Head of caudate nucleus (tissue), 42 donors: Measurements from ENCODE around the gene ZBTB24.

Source experiments
- DNase-seq, 42 donors: peaks; one replicate each; pipeline versions ENCODE4 v3.0.0 to v3.0.0-alpha.2; 2020 to 2021; ENCODE audit warnings: mixed read lengths in 7 of 42
- intact Hi-C: fragments of 100-400 bp; cut with DNase I; formaldehyde crosslinking; loops from one replicate; pipeline ENCODE4 v1.15.0; 2022

The ZBTB24 gene

GRCh38 chr6:109455437-109456110 lies 27.4 kb downstream of the ZBTB24 start, which contains the start of gene MICAL1:
Gene MICAL1 (minus strand): TSS chr6:109455772. CDS start chr6:109454196, 1,576 bp downstream.
- intact Hi-C loops = no loop called here
- peak in 39 of 42 donors; percentile 46 to 79 (median 64) for DNase-seq

DNA sequence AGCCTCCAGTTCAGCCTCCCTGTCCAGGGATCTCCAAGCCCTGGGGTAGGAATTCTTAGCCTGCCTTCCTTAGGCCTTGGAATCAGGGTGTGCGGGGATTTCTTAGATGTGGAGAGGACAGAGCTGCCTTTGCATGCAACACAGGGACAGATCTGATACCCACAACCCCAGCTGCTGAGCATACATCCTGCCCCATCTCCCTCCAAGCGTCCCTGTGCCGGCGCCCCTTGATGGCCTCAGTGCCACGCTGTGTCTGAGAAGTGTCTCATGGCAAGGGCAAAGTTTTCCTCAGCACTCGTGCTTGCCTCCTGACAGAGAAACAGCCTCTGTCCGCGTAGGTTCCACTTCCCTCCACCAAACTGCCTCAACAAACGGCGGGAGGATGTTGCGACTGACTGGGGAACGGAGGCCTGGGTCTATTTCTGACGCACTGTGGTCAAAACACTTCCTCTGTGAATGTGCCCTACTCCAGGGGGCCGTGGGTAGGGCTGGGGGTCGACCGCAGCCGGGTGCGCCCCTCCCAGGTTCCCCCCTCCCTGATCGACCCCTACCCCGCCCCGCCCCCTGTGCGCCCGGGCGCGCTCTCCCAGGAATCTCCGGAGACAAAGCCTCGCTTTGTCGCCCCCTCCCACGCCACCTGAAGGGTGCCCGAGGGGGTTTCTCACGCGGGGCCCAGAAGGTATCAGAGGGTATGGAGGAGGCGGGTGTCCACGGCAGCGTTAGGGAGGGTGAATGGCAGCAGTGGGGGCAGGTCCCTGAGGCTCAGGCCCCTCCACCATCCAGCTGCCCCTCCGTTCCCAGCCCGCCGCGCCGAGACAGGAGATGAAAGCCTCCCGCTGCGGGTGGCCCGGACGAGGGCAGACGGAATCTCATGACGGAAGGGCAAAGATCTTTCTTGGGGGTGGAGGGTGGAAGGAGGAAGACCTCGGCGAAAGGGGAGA lies 28.3 kb downstream of the ZBTB24 start:
- peak in 36 of 42 donors; percentile 32 to 75 (median 57) for DNase-seq
- intact Hi-C loops = no loop called here

DNA sequence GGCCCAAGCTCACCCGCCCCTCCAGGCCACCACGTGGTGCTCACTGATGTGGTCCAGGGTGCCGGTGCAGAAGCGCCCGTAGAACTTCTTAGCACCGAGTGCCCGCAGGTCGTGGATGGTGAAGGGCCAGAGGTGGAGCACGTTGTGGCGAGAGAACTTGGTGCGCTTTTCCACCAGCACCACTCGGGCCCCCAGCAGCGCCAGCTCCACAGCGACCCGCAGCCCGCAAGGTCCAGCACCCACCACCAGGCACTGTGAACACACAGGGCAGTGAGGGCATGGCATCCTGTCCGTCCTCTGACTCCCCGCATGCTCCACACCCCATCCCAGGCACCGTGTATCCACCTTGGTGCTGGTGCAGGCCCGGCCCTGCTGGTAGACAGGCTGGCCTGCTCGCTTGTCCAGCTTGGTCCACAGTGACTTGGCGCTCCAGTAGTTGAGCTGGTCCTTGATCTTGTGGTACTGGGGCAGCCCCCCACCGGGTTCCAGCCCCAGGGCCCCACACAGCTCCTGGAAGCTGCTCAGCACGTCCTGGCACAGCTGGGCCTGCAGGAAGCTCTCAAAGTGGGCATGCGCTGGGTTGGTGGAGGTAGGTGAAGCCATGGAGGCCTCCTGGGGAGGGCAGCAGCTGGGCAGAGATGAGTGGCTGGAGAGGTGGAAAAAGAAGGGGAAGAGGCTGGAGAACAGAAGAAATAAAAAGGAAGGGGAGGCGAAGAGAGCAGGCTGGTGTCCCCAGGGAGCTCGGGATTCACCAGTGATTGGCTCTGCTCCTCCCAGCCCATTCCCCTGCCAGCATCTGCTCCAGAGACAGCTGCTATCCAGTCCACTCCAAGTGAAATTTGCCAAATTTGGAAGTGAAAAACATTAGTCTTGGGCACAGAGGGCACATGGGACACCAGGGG lies 29.2 kb downstream of the ZBTB24 start:
- intact Hi-C loops = no loop called here
- DNase-seq = peak in 2 of 42 donors; percentile 20 to 53

GRCh38 chr6:109453156-109453555 lies 29.9 kb downstream of the ZBTB24 start:
- no peak for DNase-seq
- intact Hi-C loops = no loop called here

GRCh38 chr6:109452181-109452580 lies 30.8 kb downstream of the ZBTB24 start:
- DNase-seq = no peak
- intact Hi-C loops = no loop called here

- intact Hi-C loops = no loop called here
Observed at GRCh38 chr6:109451376-109451775, 31.6 kb downstream of the ZBTB24 start.

DNA sequence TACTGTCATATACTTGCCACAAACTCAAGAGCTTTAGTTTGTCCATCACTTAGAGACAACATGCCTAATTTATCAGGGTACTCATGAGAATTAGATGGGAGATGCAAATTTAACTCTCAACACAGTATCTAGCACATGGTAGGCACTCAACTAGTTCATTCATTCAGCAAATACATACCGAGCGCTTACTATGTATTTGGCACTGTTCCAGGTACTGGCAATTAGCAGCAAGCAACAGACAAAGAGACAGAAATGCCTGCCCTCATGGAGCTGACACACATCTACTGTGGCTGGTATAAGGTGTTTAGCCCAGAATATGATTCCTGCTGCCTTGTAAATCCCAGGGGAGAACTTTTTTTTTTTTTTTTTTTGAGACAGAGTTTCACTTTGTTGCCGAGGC lies 32.2 kb downstream of the ZBTB24 start:
- peak in 1 of 42 donors; percentile 5 for DNase-seq
- intact Hi-C loops = no loop called here

More at GRCh38 chr6:109451376-109451775, 31.6 kb downstream of the ZBTB24 start:
- DNase-seq = peak in 1 of 42 donors; percentile 28

GRCh38 chr6:109449795-109450673 lies 33.0 kb downstream of the ZBTB24 start:
- peak in 2 of 42 donors; percentile 9 to 32 for DNase-seq
- intact Hi-C loops = no loop called here

- peak in 2 of 42 donors; percentile 26 to 35 for DNase-seq
- intact Hi-C loops = no loop called here
Observed at GRCh38 chr6:109449064-109449794, 33.8 kb downstream of the ZBTB24 start.

DNA sequence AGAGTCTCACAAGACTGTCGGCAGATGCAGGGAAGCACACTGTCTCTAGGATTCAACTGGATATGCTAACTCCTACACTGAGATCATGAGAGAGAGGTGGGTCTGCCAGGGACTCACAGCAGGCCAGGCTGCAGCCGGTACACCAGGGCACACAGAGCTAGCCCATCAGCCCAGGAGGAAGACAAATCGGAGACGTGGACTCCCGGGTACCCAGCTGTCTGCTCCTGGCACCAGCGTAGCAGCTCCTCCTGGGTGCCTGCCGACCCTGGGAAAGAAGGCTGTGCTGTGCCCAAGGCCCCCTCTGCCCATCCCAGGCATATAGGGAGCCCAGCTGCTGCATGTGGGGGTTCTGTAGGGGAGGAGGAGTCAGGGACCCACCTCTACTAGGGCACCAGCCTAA lies 34.4 kb downstream of the ZBTB24 start:
- DNase-seq = peak in 3 of 42 donors; percentile 36 to 44 (median 41)
- intact Hi-C loops = no loop called here

GRCh38 chr6:109447878-109448555 lies 35.0 kb downstream of the ZBTB24 start:
- DNase-seq = peak in 2 of 42 donors; percentile 36 to 39
- intact Hi-C loops = no loop called here

GRCh38 chr6:109447087-109447486 lies 35.9 kb downstream of the ZBTB24 start:
- DNase-seq = peak in 1 of 42 donors; percentile 28
- intact Hi-C loops = no loop called here

- intact Hi-C loops = no loop called here
- peak in 1 of 42 donors; percentile 15 for DNase-seq
Observed at GRCh38 chr6:109446541-109446940, 36.5 kb downstream of the ZBTB24 start.

- DNase-seq = peak in 1 of 42 donors; percentile 31
- intact Hi-C loops = no loop called here
Observed at GRCh38 chr6:109446072-109446471, 36.9 kb downstream of the ZBTB24 start.

GRCh38 chr6:109445382-109445781 lies 37.6 kb downstream of the ZBTB24 start:
- intact Hi-C loops = no loop called here
- DNase-seq = peak in 1 of 42 donors; percentile 28

- no peak for DNase-seq
- intact Hi-C loops = loop anchor here (5.0 kb wide), 1 partner anchor 56 kb away; no protein-coding TSS in a partner anchor
Observed at GRCh38 chr6:109443425-109443950, 39.5 kb downstream of the ZBTB24 start.
